Kidney epithelial cell (primary cell): ENCODE measurements around the gene VPS25. TPM values are rescaled to one million over a fixed set of nuclear protein-coding genes. Genes with fewer than 3 reads are reported as not detected.

ENCODE experiments used
- DNase-seq: peaks from one replicate; pipeline ENCODE4 v3.0.0-alpha.2; 2010; ENCODE audit warnings: low read depth
- H3K27me3 ChIP-seq: 2 replicates; pipeline ENCODE4 v1.6.0; 2011; ENCODE audit warnings: low read length; ENCODE audit not compliant: control insufficient read depth, insufficient read depth
- H3K36me3 ChIP-seq: 2 replicates; pipeline ENCODE4 v1.5.1; 2011; ENCODE audit warnings: low read length; ENCODE audit not compliant: control insufficient read depth, insufficient read depth
- H3K4me3 ChIP-seq: 2 replicates; pipeline ENCODE4 v1.5.1; 2011; ENCODE audit warnings: low read depth, mild to moderate bottlenecking, control low read depth, low read length
- CTCF ChIP-seq: IDR thresholded peaks from 2 replicates; pipeline ENCODE4 v1.5.1; 2011; ENCODE audit warnings: mild to moderate bottlenecking, moderate library complexity, low read length, control low read depth, inconsistent platforms; ENCODE audit not compliant: insufficient read depth, poor library complexity, severe bottlenecking
- total RNA-seq: library from RNA; depleted of rRNA; stranded (reverse); fragments of >200 nt; gene quantifications from 2 replicates; pipeline ENCODE4 v1.2.3, GENCODE V29; 2015

Gene VPS25
- total RNA-seq, 1 donor from 2014 or later = 144 TPM

DNA sequence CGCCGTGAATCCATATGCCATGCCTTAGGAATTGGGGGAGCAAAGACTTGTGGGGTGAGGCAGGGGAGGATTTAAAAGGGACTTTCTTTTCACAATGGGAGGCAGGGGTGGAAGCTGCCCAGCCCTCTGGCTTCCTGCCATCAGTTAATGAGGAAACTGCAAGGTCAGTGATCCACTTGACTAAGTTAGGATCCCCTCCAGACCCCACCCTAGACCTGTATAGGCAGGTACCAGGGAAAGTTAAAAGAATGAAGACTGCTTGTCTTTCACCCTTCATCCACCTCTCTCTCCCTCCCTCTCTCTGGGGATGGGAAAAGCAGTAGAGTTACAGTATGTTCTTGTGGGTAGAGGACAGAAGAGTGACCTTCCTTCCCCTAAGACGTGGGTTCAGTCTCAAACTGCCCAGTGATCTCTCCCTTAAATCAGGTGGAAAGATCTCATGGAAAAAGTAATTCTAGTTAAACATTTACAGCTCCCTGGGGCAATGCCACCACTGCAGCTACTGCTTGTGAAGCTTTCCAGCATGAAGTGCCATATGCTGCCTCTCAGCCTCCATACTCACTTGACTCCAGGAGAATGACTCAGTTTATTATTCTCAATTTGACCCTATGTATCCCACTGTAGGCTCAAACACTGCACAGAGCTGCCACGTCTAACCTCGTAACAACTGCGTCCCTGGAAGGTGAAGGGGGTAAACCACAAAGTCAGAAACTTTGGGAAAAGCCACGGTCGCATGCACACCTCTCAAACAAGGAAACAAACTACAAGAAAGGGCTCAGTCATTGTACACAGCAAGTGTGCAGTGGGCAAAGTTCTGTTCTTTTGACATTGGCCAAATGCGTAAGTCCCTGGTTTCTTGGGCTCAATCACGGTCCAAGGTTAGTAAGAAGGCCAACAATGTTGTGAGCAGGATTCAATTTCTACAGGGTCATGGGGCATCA, 24.1 kb downstream of the VPS25 start:
- Histone ChIP-seq H3K36me3 (peaks cover 1% of the 10 kb centered on the region), H3K4me3 (peak overlapping the region; percentile 87), H3K27me3 (no peaks in the 10 kb centered on the region)
- no peak for TF ChIP-seq CTCF
- peak; percentile 49 for DNase-seq

DNA sequence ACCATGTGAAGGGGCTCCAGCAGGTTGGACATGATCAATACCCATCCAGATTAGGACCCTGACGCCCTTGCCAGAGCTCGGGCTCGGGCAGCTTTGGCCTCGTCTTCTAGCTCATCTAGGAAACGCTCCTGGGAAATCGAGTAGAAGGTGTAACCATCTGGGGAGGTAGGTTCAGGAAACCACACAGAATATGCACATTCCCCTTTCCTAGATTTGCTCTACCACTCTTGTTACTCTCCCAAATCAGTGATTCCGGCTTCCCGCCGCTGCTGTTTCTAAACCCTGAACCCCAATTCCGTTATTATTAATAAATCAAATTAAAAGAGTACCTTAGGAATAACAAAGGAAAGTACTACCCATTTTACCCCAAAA, 24.7 kb downstream of the VPS25 start:
- Histone ChIP-seq H3K36me3 (peaks cover 1% of the 10 kb centered on the region), H3K27me3 (no peaks in the 10 kb centered on the region), H3K4me3 (peak overlapping the region; percentile 87)
- TF ChIP-seq CTCF = no peak
- DNase-seq = no peak

- peak within 1 kb of the TSS; percentile 87 for H3K4me3 ChIP-seq
- H3K36me3 ChIP-seq = peaks cover 1% of the 10 kb centered on the region
- no peaks in the 10 kb centered on the region for H3K27me3 ChIP-seq
- no peak for TF ChIP-seq CTCF
- no peak for DNase-seq
Observed at GRCh38 chr17:42798383-42799380, 25.4 kb downstream of the VPS25 start, which contains the start of the genes CNTD1 and COA3. Gene CNTD1, plus strand, starts transcription at chr17:42798861. Its CDS starts 207 bp downstream, at chr17:42799068. Gene COA3, minus strand, starts transcription at chr17:42798704. Its CDS starts 23 bp downstream, at chr17:42798681.

- Histone ChIP-seq H3K36me3 (no peaks in the 10 kb centered on the region), H3K27me3 (no peaks in the 10 kb centered on the region), H3K4me3 (no peak overlapping the region)
- no peak for DNase-seq
- no peak for TF ChIP-seq CTCF
Observed at GRCh38 chr17:42803074-42803883, 30.0 kb downstream of the VPS25 start.

GRCh38 chr17:42804918-42805367, 31.7 kb downstream of the VPS25 start:
- Histone ChIP-seq H3K4me3 (no peak overlapping the region), H3K27me3 (no peaks in the 10 kb centered on the region), H3K36me3 (no peaks in the 10 kb centered on the region)
- no peak for DNase-seq
- TF ChIP-seq CTCF = no peak
